ENCODE results near the gene FFAR3. TPM values are rescaled to one million over a fixed set of nuclear protein-coding genes. Genes with fewer than 3 reads are reported as not detected.
A peak's percentile ranks its signal among the peaks of the same experiment; 100 is the strongest.

Gene FFAR3
- 0.29 TPM for total RNA-seq

GRCh38 chr19:35357867-35358573, at the start of gene FFAR3:
Gene FFAR3 (plus strand): TSS chr19:35358460. CDS start chr19:35358891, 431 bp downstream.
- DNase-seq (ENCODE audit: low spot score), result peak; percentile 32

- no peak for DNase-seq (ENCODE audit: low spot score)
Observed at GRCh38 chr19:35308910-35309309, 49.4 kb upstream of the FFAR3 start.

- DNase-seq (ENCODE audit: low spot score), result no peak
Observed at GRCh38 chr19:35309481-35310279, 48.6 kb upstream of the FFAR3 start.

- no peak for DNase-seq (ENCODE audit: low spot score)
Observed at GRCh38 chr19:35310331-35310730, 47.9 kb upstream of the FFAR3 start.

GRCh38 chr19:35310811-35311465, 47.3 kb upstream of the FFAR3 start:
- DNase-seq (ENCODE audit: low spot score), result no peak

GRCh38 chr19:35311901-35312665, 46.2 kb upstream of the FFAR3 start:
- DNase-seq (ENCODE audit: low spot score), result no peak

GRCh38 chr19:35313587-35313986, 44.7 kb upstream of the FFAR3 start:
- no peak for DNase-seq (ENCODE audit: low spot score)

- DNase-seq (ENCODE audit: low spot score), result no peak
Observed at GRCh38 chr19:35314031-35314430, 44.2 kb upstream of the FFAR3 start.

GRCh38 chr19:35314858-35315470, 43.3 kb upstream of the FFAR3 start:
- DNase-seq (ENCODE audit: low spot score), result no peak

GRCh38 chr19:35315883-35316282, 42.4 kb upstream of the FFAR3 start:
- no peak for DNase-seq (ENCODE audit: low spot score)

- no peak for DNase-seq (ENCODE audit: low spot score)
Observed at GRCh38 chr19:35316560-35316959, 41.7 kb upstream of the FFAR3 start.

- no peak for DNase-seq (ENCODE audit: low spot score)
Observed at GRCh38 chr19:35317464-35318043, 40.7 kb upstream of the FFAR3 start.

GRCh38 chr19:35318679-35319448, 39.4 kb upstream of the FFAR3 start:
- DNase-seq (ENCODE audit: low spot score), result peak; percentile 74

GRCh38 chr19:35320065-35320713, 38.1 kb upstream of the FFAR3 start:
- DNase-seq (ENCODE audit: low spot score), result no peak

- no peak for DNase-seq (ENCODE audit: low spot score)
Observed at GRCh38 chr19:35321291-35321690, 37.0 kb upstream of the FFAR3 start.

GRCh38 chr19:35322014-35322413, 36.2 kb upstream of the FFAR3 start:
- DNase-seq (ENCODE audit: low spot score), result no peak

- DNase-seq (ENCODE audit: low spot score), result no peak
Observed at GRCh38 chr19:35327642-35328041, 30.6 kb upstream of the FFAR3 start.

GRCh38 chr19:35328851-35329285, 29.4 kb upstream of the FFAR3 start, which contains the start of gene CD22:
Gene CD22 (plus strand): TSS chr19:35329187. CDS start chr19:35332041, 2,854 bp downstream.
- no peak for DNase-seq (ENCODE audit: low spot score)

GRCh38 chr19:35329323-35329722, 28.9 kb upstream of the FFAR3 start:
- DNase-seq (ENCODE audit: low spot score), result no peak

- DNase-seq (ENCODE audit: low spot score), result no peak
Observed at GRCh38 chr19:35330475-35330874, 27.8 kb upstream of the FFAR3 start.

Measured in mucosa of gallbladder (tissue), 1 donor.